ENCODE results near the gene UNK. TPM values are rescaled to one million over a fixed set of nuclear protein-coding genes. Genes with fewer than 3 reads are reported as not detected.

UNK gene
- total RNA-seq, 2 donors from 2014 or later = 30.3 to 33.4 TPM

- Mint-ChIP-seq H3K4me3 (peak overlapping the region; percentile 12), H3K27me3 (peaks cover 6% of the 10 kb centered on the region), H3K4me1 (peaks cover 13% of the 10 kb centered on the region), H3K27ac (no peak overlapping the region), H3K36me3 (ENCODE audit: low read depth) (peaks cover under 1% of the 10 kb centered on the region)
- ATAC-seq (peak; percentile 76), DNase-seq (peak; percentile 72 to 85 (median 83))
- H3K9me3 ChIP-seq (ENCODE audit: control insufficient read depth, low read length, poor library complexity, severe bottlenecking) = no peaks in the 10 kb centered on the region
These were observed 34.8 kb upstream of the UNK start for GRCh38 chr17:75749545-75750389.

DNA sequence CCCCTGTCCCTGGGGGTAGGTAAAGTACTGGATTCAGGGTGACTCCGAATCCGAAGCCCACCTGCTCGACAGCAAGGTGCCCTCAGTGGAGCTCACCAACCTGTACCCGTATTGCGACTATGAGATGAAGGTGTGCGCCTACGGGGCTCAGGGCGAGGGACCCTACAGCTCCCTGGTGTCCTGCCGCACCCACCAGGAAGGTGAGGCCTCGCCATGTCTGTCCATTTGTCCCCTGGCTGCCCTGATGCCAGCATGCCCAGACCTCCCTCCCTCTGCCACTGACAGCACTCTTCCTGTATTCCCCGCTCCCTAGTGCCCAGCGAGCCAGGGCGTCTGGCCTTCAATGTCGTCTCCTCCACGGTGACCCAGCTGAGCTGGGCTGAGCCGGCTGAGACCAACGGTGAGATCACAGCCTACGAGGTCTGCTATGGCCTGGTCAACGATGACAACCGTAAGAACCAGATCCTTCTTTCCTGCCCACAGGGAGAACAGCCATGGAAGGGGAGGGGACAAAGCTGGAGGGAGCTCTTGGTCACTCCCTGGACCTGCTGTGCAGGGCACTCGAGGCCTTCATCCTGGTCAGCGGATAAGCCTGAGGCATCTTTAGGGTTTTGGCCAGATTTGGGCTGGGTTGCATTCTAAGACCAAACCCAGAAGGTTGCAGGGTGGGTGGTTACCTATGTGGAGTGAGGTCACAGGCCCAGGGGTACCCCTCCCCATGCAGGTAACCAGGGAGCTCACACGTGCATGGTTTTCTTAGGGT lies 33.8 kb upstream of the UNK start:
- Mint-ChIP-seq H3K4me1 (peaks cover 16% of the 10 kb centered on the region), H3K36me3 (ENCODE audit: low read depth) (peaks cover 2% of the 10 kb centered on the region), H3K4me3 (peak overlapping the region; percentile 53), H3K27ac (no peak overlapping the region), H3K27me3 (peaks cover 6% of the 10 kb centered on the region)
- DNase-seq (no peak), ATAC-seq (no peak)
- no peaks in the 10 kb centered on the region for H3K9me3 ChIP-seq (ENCODE audit: control insufficient read depth, low read length, poor library complexity, severe bottlenecking)

- DNase-seq (no peak), ATAC-seq (no peak)
- Mint-ChIP-seq H3K4me1 (peaks cover 18% of the 10 kb centered on the region), H3K27ac (no peak overlapping the region), H3K4me3 (peak overlapping the region; percentile 19), H3K27me3 (peaks cover 6% of the 10 kb centered on the region), H3K36me3 (ENCODE audit: low read depth) (peaks cover 2% of the 10 kb centered on the region)
- no peaks in the 10 kb centered on the region for H3K9me3 ChIP-seq (ENCODE audit: control insufficient read depth, low read length, poor library complexity, severe bottlenecking)
These were observed 32.8 kb upstream of the UNK start for GRCh38 chr17:75751676-75752404.

GRCh38 chr17:75752405-75752709 lies 32.2 kb upstream of the UNK start:
- H3K4me3 Mint-ChIP-seq = peak overlapping the region; percentile 66
- no peaks in the 10 kb centered on the region for H3K9me3 ChIP-seq (ENCODE audit: control insufficient read depth, low read length, poor library complexity, severe bottlenecking)
- H3K4me1 Mint-ChIP-seq = peaks cover 18% of the 10 kb centered on the region
- H3K27me3 Mint-ChIP-seq = peaks cover 6% of the 10 kb centered on the region
- DNase-seq (no peak), ATAC-seq (no peak)
- peaks cover 2% of the 10 kb centered on the region for H3K36me3 Mint-ChIP-seq (ENCODE audit: low read depth)
- H3K27ac Mint-ChIP-seq = no peak overlapping the region

DNA sequence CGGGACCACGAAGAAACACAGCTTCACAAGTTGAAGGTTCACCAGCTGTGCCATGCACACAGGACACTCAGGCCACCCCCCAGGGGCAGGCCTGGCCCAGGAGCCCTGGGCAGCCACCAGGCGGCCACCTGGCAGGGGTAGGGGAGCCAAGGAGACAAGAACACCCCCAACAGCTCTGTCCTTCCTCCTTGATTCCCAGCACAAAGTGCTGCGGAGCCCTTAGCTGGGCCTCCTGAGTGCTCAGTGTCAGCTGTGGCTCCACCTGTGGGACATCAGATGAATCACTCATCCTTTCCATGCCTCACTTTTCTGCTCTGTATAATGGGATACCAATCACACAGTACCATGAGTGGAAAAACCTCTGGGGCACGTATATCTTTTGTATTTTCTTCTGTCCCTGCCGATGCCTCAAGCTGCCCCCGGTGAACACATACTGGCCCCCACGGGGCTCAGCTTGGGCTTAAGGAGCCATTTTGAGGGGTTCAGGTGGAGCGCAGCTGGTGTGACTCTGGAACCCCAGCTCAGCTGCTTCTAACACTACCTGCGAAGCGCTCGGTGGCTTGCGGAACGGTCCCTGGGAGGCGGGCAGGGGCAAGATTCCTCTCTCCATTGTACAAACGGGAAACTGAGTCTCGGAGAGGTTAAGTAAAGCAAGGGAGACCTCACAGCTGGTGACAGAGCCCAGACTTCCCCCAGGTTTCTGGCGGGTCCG lies 31.6 kb upstream of the UNK start:
- peak overlapping the region; percentile 74 for H3K4me3 Mint-ChIP-seq
- ATAC-seq (no peak), DNase-seq (no peak)

DNA sequence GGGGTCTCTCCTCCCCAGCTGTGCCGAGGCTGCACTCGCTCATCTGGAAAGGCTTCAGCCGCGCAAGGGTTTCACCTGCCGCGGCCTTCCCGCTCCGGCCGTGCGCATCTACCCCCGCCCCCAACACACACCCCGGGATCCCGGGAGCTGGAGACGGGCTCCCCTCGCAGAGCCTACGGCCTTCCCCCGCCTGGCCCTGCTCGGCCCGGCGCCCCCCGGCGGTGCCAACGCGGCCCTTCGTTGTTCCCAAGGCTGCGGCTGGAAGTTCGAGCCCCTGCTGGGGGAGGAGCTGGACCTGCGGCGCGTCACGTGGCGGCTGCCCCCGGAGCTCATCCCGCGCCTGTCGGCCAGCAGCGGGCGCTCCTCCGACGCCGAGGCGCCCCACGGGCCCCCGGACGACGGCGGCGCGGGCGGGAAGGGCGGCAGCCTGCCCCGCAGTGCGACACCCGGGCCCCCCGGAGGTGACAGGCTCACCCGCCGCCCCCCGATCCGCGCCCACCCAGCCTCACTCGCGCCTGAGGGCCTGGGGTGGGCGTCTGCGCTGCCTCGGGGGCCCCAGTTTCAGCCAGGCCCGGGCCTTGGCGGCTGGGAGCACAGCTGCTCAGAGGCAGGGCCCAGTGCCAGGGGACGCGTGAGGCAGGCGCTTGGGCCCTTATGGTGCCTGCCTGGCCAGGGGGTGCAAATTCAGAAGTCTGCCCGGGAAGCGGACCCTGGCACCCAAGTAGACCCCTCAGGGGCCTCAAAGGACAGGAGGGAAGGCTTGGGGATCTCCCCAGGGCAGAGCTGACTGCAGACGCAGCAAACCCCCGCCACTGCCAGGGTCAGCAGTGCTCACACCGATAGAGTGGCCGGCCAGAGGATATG lies 30.9 kb upstream of the UNK start:
- no peaks in the 10 kb centered on the region for H3K9me3 ChIP-seq (ENCODE audit: control insufficient read depth, low read length, poor library complexity, severe bottlenecking)
- Mint-ChIP-seq H3K27me3 (no peaks in the 10 kb centered on the region), H3K4me1 (peaks cover 13% of the 10 kb centered on the region), H3K36me3 (ENCODE audit: low read depth) (peaks cover 2% of the 10 kb centered on the region), H3K4me3 (peak overlapping the region; percentile 74), H3K27ac (no peak overlapping the region)
- DNase-seq (peak; percentile 60 to 68 (median 62)), ATAC-seq (peak; percentile 85)

More for the DNA sequence above, 31.6 kb upstream of the UNK start:
- Mint-ChIP-seq H3K27me3 (peaks cover under 1% of the 10 kb centered on the region), H3K4me1 (peaks cover 13% of the 10 kb centered on the region), H3K27ac (no peak overlapping the region), H3K36me3 (ENCODE audit: low read depth) (peaks cover 2% of the 10 kb centered on the region)
- H3K9me3 ChIP-seq (ENCODE audit: control insufficient read depth, low read length, poor library complexity, severe bottlenecking) = no peaks in the 10 kb centered on the region

- Mint-ChIP-seq H3K36me3 (ENCODE audit: low read depth) (peaks cover 2% of the 10 kb centered on the region), H3K4me1 (peaks cover 13% of the 10 kb centered on the region), H3K27me3 (no peaks in the 10 kb centered on the region), H3K27ac (no peak overlapping the region), H3K4me3 (peak overlapping the region; percentile 92)
- DNase-seq (no peak), ATAC-seq (no peak)
- no peaks in the 10 kb centered on the region for H3K9me3 ChIP-seq (ENCODE audit: control insufficient read depth, low read length, poor library complexity, severe bottlenecking)
These were observed 30.0 kb upstream of the UNK start for GRCh38 chr17:75754378-75755204.

DNA sequence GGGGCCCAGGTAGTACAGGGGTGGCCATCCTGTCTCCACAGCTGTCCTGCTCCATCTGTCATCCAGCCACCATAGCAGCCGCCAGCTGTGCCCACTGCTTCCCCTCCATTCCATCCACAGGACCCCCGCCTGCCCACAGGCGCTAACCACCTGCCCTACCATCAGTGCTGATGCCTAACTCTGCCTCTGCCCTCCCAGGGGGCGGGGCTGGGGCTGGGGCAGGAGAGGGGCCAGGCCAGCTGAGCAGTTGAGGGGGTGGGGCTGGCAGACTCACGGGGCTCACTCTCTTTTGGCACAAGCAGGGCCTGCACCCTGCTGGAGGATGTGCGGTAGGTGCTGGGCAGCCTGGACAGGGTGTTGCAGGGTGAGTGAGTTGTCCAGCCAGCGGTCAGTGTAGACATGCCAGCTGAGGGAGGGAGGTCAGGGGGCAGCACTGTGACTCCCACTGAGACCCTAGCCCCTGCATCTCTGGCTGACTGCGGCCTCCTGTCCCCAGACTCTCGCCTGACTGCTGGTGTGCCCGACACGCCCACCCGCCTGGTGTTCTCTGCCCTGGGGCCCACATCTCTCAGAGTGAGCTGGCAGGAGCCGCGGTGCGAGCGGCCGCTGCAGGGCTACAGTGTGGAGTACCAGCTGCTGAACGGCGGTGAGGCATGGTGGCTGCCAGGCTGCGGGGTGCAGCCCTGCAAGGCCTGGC lies 29.3 kb upstream of the UNK start:
- Mint-ChIP-seq H3K4me3 (peak overlapping the region; percentile 92), H3K27ac (no peak overlapping the region), H3K27me3 (no peaks in the 10 kb centered on the region), H3K36me3 (ENCODE audit: low read depth) (peaks cover 2% of the 10 kb centered on the region), H3K4me1 (peaks cover 8% of the 10 kb centered on the region)
- H3K9me3 ChIP-seq (ENCODE audit: control insufficient read depth, low read length, poor library complexity, severe bottlenecking) = no peaks in the 10 kb centered on the region
- DNase-seq (no peak), ATAC-seq (no peak)

DNA sequence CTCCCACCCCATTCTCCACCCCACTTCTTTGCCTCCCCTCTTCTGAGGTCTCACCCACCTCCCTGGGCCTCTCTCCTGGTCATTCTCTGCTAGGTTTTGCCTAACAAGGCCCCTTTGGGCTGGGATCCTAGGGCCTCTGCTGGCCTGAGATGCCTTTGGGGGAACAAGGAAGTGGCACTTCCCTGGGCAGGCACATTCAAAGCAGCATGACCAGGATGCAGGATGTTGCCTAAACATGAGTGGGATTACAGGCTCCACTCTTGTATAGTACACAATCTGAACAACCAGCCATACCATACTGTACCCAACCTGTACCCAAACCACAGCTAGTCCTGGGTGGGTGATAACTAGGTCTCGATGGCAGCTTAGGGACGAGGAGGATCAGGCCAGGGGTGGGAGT lies 28.6 kb upstream of the UNK start:
- Mint-ChIP-seq H3K36me3 (ENCODE audit: low read depth) (peaks cover 2% of the 10 kb centered on the region), H3K4me1 (peaks cover 8% of the 10 kb centered on the region), H3K4me3 (peak overlapping the region; percentile 59), H3K27ac (no peak overlapping the region), H3K27me3 (no peaks in the 10 kb centered on the region)
- H3K9me3 ChIP-seq (ENCODE audit: control insufficient read depth, low read length, poor library complexity, severe bottlenecking) = no peaks in the 10 kb centered on the region
- no peak for DNase-seq
- no peak for ATAC-seq

DNA sequence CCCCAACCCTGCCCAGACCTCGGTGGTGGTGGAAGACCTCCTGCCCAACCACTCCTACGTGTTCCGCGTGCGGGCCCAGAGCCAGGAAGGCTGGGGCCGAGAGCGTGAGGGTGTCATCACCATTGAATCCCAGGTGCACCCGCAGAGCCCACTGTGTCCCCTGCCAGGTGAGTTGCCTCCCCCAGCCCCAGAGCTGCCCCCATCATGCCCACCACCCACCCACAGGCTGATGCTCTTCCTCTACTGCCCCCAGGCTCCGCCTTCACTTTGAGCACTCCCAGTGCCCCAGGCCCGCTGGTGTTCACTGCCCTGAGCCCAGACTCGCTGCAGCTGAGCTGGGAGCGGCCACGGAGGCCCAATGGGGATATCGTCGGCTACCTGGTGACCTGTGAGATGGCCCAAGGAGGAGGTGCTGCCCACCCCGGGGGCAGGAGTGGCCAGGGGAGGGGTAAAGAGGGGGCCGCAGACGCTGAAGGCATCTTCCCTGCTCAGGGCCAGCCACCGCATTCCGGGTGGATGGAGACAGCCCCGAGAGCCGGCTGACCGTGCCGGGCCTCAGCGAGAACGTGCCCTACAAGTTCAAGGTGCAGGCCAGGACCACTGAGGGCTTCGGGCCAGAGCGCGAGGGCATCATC lies 28.0 kb upstream of the UNK start:
- Mint-ChIP-seq H3K4me3 (no peak overlapping the region), H3K27me3 (no peaks in the 10 kb centered on the region), H3K27ac (no peak overlapping the region), H3K4me1 (peaks cover 8% of the 10 kb centered on the region), H3K36me3 (ENCODE audit: low read depth) (peaks cover 2% of the 10 kb centered on the region)
- H3K9me3 ChIP-seq (ENCODE audit: control insufficient read depth, low read length, poor library complexity, severe bottlenecking) = no peaks in the 10 kb centered on the region
- ATAC-seq (no peak), DNase-seq (no peak)

All from T-helper 17 cell (primary cell).